ENCODE results near the gene TERT. TPM values are rescaled to one million over a fixed set of nuclear protein-coding genes. Genes with fewer than 3 reads are reported as not detected.

Gene TERT
- total and polyA plus RNA-seq, 2 experiments from 2014 or later: 0.08 TPM; not detected in 1

DNA sequence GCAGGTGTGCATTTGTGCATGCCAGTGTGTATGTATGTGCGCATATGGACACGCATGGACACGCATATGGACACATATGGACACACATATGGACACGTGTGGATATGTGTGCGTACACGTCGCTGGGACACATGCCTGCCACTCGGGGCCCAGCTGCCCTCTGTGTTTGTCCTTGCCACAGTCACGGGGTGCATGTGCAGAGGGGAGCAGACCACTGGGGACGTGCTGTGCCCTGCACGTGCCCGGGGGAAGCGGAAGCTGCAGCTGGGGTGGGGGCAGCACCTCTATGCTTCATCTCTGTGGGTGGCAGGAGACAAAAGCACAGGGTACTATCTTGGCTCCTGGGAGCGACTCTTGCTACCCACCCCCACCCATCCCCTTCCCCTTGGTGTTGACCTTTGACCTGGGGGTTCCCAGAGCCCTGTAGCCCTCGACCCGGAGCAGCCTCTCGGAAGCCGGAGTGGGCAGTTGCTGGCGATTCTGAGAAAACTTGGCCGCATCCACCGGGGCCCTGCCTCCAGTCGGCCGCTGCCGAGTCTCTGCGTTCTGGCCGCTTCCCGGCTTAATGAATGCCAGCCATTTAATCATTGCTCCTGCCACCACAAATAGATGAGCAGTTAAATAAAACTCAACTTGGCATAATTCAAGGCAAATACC lies 72.1 kb downstream of the TERT start:
- 90% methylated on average over 27 of the region's 27 CpGs for WGBS (ENCODE audit: low lambda C conversion rate, missing lambda C conversion rate)
- no peak for TF ChIP-seq EZH2phosphoT487 (IDR thresholded peaks at IDR 0.05; ENCODE audit: low read depth, severe bottlenecking, unreplicated experiment)
- TF ChIP-seq, protein P1, sequence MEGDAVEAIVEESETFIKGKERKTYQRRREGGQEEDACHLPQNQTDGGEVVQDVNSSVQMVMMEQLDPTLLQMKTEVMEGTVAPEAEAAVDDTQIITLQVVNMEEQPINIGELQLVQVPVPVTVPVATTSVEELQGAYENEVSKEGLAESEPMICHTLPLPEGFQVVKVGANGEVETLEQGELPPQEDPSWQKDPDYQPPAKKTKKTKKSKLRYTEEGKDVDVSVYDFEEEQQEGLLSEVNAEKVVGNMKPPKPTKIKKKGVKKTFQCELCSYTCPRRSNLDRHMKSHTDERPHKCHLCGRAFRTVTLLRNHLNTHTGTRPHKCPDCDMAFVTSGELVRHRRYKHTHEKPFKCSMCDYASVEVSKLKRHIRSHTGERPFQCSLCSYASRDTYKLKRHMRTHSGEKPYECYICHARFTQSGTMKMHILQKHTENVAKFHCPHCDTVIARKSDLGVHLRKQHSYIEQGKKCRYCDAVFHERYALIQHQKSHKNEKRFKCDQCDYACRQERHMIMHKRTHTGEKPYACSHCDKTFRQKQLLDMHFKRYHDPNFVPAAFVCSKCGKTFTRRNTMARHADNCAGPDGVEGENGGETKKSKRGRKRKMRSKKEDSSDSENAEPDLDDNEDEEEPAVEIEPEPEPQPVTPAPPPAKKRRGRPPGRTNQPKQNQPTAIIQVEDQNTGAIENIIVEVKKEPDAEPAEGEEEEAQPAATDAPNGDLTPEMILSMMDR (IDR thresholded peaks at IDR 0.05; ENCODE audit: poor library complexity): no peak
- TF ChIP-seq EZH2 (IDR thresholded peaks at IDR 0.05; ENCODE audit: borderline replicate concordance): no peak
- Histone ChIP-seq H3K36me3 (replicated peaks; ENCODE audit: insufficient read depth, low read depth) (no peaks in the 10 kb centered on the region), H3K9me3 (ENCODE audit: low read depth) (no peaks in the 10 kb centered on the region), H3K4me3 (no peak overlapping the region), H2AFZ (no peak overlapping the region), H4K20me1 (ENCODE audit: insufficient read depth, poor library complexity, severe bottlenecking) (no peaks in the 10 kb centered on the region), H3K27me3 (no peaks in the 10 kb centered on the region), H3K4me2 (no peak overlapping the region), H3K9me2 (replicated peaks; ENCODE audit: insufficient read depth) (no peaks in the 10 kb centered on the region), H3K4me1 (ENCODE audit: insufficient read depth) (no peaks in the 10 kb centered on the region), H3K79me2 (no peaks in the 10 kb centered on the region), H3K27ac (no peak overlapping the region)
- no peak for DNase-seq (ENCODE audit: low spot score)

DNA sequence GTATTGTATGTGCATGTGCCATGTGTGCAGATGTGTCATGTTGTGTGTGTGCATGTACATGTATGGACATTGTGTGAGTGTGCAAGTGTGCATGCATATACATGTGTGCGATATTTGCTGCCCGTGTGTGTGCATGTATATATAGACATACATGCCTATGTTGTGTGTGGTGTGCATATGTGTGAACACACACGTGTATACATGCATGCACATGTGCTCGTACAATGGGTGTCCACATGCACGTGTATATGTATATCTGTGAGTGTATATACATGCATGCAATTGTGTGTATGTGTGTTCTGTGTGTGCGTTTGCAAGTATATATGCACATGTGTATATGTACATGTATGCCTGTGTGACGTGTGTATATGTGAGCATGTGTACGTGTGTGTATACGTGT lies 72.7 kb downstream of the TERT start:
- TF ChIP-seq EZH2phosphoT487 (IDR thresholded peaks at IDR 0.05; ENCODE audit: low read depth, severe bottlenecking, unreplicated experiment) (no peak), EZH2 (IDR thresholded peaks at IDR 0.05; ENCODE audit: borderline replicate concordance) (no peak)
- TF ChIP-seq, protein P1 (IDR thresholded peaks at IDR 0.05; ENCODE audit: poor library complexity): no peak
- DNase-seq (ENCODE audit: low spot score): no peak
- no peaks in the 10 kb centered on the region for H3K36me3 ChIP-seq (replicated peaks; ENCODE audit: insufficient read depth, low read depth)
- H3K4me3 ChIP-seq: no peak overlapping the region
- no peaks in the 10 kb centered on the region for H3K4me1 ChIP-seq (ENCODE audit: insufficient read depth)
- no peak overlapping the region for H3K4me2 ChIP-seq
- H4K20me1 ChIP-seq (ENCODE audit: insufficient read depth, poor library complexity, severe bottlenecking): no peaks in the 10 kb centered on the region
- 96% methylated on average over 9 of the region's 9 CpGs for WGBS (ENCODE audit: low lambda C conversion rate, missing lambda C conversion rate)
- H2AFZ ChIP-seq: no peak overlapping the region
- no peaks in the 10 kb centered on the region for H3K27me3 ChIP-seq
- H3K79me2 ChIP-seq: no peaks in the 10 kb centered on the region
- H3K27ac ChIP-seq: no peak overlapping the region
- H3K9me3 ChIP-seq (ENCODE audit: low read depth): no peaks in the 10 kb centered on the region
- H3K9me2 ChIP-seq (replicated peaks; ENCODE audit: insufficient read depth): no peaks in the 10 kb centered on the region

DNA sequence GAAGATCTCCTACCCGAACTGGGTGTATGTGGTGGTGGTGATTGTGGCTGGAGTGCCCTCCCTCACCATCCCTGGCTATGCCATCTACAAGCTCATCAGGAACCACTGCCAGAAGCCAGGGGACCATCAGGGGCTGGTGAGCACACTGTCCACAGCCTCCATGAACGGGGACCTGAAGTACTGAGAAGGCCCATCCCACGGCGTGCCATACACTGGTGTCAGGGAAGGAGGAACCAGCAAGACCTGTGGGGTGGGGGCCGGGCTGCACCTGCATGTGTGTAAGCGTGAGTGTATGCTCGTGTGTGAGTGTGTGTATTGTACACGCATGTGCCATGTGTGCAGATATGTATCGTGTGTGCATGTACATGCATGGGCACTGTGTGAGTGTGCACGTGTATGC lies 73.1 kb downstream of the TERT start:
- Histone ChIP-seq H3K27me3 (no peaks in the 10 kb centered on the region), H3K9me3 (ENCODE audit: low read depth) (no peaks in the 10 kb centered on the region), H3K79me2 (no peaks in the 10 kb centered on the region), H3K4me1 (ENCODE audit: insufficient read depth) (no peaks in the 10 kb centered on the region), H3K4me3 (no peak overlapping the region), H2AFZ (no peak overlapping the region), H3K27ac (no peak overlapping the region), H3K9me2 (replicated peaks; ENCODE audit: insufficient read depth) (no peaks in the 10 kb centered on the region), H4K20me1 (ENCODE audit: insufficient read depth, poor library complexity, severe bottlenecking) (no peaks in the 10 kb centered on the region), H3K4me2 (no peak overlapping the region), H3K36me3 (replicated peaks; ENCODE audit: insufficient read depth, low read depth) (no peaks in the 10 kb centered on the region)
- no peak for DNase-seq (ENCODE audit: low spot score)
- TF ChIP-seq, protein P1 (IDR thresholded peaks at IDR 0.05; ENCODE audit: poor library complexity): no peak
- no peak for TF ChIP-seq EZH2 (IDR thresholded peaks at IDR 0.05; ENCODE audit: borderline replicate concordance)
- no peak for TF ChIP-seq EZH2phosphoT487 (IDR thresholded peaks at IDR 0.05; ENCODE audit: low read depth, severe bottlenecking, unreplicated experiment)
- WGBS (ENCODE audit: low lambda C conversion rate, missing lambda C conversion rate): 93% methylated on average over 10 of the region's 10 CpGs

Data from hepatocyte (in vitro differentiated cells).